Fibroblast of peridontal ligament (primary cell): ENCODE data around the gene SON.
"Not testable (repeated sequence)": the region's sequence is repeated elsewhere in the genome, so short reads cannot be mapped to it uniquely, and the experiment has no call there.

Source experiments
- DNase-seq: peaks from one replicate; pipeline ENCODE4 v3.0.0-alpha.2; 2010; ENCODE audit errors: extremely low read depth

Gene SON

DNA sequence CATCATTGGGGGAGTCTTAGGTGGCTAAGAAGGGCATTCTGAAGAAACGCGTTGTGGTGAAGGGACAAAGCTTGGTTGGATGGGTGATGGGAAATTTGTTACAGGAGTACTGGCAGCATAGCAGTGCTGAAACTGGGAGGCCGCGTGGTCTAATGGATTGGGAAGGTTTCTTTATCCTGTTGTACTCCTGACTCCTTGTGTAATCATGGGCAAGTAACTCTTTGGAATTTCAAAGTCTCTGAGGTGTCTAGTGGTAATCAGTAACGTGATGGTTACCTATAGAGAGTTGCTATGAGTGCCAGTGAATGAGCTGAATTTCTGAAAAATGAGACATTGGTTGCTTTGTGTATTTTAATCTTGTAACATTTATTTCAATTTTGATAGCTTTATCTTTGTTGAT is 27.2 kb downstream of the SON start:
- no peak for DNase-seq

DNA sequence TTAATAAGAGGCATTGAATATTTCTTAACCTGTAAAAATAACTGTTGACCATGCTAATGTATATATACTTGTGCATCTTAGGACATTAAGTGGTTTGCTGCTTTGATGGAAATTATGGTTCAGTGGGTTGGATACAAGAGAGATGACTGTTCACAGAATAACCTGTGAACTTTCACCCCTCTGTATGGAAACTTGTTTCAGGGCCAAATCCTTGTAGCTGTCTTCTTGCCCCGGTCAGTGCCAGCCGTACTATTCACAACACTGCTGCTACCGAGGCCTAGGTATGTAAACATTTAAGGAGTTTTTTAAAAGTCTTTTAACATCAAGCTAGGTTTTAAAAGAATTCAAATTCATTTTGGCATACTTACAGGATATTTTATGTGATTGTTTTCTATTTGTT is 29.5 kb downstream of the SON start:
- DNase-seq: no peak

DNA sequence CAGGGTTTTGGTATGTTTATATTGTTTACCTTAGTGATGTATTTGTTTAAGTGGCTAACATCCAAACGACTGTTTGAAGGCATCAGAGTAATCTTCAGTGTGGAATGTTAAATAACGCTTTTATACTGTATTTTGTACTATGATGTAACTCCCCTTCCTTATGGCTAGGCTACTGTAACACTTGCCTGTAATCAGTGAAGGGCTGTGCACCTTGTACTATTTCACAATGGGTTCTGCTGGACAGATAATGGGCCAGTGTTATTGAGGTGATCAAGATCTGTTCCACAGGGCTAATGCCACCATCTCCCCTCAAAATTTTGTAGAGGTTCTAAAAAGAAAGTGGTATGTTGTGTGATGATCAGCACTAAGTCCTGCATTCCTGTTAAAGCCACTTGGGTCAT is 33.9 kb downstream of the SON start:
- DNase-seq: not testable (repeated sequence)

DNA sequence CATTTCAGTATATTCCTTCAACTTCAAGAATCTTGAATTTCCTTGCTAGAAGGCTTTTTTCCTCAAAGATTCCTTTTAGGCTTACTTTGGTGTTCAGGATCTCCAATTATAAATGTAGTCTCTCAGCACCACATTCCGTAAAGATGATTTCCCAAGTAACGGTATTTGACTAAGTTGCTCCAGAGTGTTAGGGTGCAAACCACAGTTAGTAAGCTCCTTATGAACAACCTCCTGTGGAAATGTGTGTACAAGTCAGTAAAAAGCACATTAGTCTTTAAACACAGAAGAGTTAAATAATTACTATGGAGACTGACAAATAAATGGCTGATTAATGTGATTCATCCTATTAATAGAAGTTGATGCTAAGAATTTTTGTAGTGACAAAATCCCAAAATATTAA is 35.4 kb downstream of the SON start:
- DNase-seq: peak; percentile 50

DNA sequence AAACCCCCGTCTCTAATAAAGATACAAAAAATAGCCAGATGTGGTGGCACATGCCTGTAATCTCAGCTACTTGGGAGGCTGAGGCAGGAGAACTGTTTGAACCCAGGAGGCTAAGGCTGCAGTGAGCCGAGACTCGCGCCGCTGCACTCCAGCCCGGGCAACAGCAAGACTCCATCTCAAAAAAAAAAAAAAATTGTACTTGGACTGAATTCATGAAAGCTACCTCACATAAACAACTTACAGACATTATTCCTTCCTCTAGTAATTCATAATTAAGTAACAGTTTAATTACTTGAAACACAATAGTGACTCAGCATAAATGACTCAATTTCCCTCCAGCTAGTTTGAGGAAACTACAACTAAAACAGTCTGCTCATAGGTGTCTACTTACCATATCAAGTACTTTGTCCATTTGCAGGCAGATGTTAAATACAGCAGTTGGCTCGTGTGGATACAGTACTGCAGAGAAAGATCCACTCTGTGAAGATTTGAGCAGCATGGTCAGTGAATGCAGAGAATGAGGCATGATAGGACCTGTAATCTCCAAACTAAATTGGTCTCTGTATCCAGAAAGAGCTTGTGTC is 36.2 kb downstream of the SON start:
- DNase-seq: no peak

DNA sequence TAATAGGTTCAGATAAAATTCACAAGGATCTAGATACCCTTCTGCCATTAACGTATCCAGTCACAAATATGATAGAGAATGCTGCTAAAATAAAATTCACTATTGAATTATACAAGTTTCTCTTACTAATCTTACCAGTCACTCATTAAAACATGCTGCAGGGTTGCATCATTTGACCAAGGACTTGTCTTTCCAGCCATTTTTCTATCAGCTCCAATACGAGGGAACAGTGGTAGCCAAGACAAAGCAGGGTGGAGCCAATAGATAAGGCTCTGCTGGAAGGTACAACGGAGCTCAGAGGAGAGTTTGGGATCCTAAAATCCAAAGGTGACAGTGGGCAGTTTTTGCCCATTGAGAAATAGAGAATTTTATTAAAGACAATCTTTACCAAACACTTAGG is 41.6 kb downstream of the SON start:
- no peak for DNase-seq

DNA sequence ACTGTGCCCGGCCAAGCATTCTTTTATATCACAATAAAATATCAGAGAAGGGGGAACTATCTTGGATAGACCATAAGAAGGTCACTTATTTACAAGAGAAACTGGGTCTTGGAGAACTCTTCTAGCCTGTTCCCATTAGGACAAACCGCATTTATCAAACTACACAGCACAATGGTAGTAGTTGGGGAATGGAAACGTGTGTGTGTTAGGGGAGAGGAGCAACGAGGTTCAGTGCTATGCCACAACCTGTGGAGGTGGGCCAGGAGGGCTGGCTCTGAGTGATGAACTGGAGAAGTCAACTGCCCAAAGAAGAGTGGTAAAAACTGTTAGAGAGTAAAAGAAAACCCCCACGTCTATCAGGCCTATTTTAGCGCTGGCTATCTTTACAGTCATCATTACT is 44.1 kb downstream of the SON start:
- no peak for DNase-seq

DNA sequence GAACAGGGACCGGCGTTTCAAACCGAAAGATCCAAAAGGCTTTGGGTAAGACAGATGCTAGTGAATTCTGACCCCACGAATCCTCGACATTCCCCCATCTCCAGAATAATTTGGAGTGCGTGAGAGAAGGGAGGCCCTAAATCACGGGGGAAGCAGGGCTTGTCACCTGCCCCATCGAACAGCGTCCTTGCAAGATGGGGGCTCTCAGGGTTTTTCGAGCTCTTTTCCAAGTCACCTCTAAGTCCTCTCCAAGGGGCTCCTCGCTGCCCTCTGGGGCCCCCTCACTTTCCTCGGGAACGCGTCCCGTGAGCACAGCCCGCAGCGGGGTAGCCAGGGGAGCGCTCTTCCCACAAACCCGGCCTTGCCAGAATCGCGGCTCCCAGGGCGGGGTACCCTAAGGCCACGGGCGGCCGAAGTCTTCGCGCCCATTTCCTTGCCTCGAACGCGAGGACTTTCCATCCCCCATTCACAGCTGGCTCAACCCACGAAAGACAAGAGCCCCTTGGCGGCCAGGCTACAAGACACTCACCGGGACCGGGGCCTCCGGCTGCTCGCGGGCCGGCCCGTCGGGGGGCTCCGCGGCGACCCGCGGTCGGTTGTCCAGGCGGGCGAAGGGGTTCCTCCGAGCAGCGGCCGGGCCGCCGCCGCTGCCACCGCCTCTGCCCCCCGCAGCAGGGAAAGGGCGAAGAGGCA is 45.1 kb downstream of the SON start:
- DNase-seq: peak; percentile 30

DNA sequence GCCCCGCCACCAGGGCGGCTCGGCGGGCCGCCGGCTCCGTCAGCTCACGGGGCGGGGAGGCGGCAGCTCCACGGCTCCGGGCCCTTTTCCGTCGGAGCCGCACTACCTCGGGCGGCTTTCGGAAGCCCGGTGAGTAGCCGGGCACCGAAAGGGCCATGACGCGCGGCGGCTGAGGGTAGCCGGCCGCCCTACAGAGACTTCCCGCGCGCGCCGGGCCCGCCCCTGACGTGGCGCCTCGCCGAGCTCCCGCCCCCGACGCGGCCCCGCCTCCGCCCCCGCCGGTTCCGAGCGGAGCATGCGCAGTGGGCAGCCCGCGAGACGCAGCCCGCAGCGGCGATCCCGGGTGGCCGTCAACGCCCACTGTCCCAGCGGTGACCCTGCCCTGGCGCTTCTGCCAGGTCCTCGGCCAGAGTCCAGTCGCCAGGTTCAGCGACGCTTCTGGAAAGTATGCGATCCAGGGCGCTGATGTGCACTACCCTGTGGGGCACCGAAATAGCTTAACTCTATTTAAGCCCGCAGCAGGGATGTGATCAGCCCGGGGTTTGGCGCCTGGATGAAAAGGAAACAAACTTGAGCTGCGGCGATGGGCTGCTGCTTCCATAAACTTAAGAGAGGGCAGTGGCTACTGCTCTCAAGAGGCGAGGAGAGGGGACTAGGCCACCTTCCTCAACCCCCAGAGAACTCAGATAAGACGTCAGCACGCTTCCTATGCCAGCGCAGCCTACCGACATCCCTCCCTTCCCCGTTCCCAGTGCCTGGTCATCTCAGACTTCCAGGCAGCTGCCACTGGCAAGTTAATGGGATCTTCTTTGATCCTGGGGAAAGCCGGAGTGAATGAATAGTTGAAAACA is 45.9 kb downstream of the SON start, which contains the start of gene DONSON:
DONSON (minus strand) TSS at position 200 of the 851 bp plus-strand sequence; CDS start at position 157, 43 bp downstream.
- peak; percentile 67 for DNase-seq

DNA sequence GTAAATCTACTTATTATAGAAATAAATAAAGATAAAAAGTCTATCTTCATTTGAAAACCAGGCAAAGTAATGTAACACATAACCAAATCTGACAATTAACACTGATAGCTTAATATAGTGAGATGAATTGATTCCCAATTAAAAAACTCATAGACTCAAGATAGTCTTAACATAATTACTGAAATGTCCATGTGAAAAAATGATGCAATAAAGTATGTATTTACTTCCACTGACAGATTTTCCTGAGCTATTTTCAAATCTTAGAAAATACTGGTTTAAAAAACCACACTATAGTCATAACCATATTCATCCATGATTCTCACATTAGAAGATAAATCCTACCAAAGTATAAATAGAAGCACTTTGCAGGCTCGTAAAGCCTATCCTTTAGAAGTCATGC is 55.2 kb downstream of the SON start:
- no peak for DNase-seq

DNA sequence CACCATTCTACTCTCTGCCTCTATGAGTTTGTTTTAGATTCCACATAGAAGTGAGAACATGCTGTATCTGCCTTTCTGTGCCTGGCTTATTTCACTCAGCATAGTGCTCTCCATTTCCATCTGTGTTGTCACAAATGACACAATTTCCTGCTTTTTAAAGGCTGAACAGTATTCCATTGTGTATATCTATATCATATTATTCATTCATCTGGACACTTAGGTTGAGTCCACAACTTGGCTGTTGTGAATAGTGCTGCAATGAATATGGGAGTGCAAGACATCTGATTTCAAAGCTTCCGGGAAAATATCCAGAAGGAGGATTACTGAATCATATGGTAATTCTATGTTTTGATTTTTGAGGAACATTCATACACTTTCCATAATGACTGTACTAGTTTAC is 65.7 kb downstream of the SON start:
- DNase-seq: peak; percentile 62

DNA sequence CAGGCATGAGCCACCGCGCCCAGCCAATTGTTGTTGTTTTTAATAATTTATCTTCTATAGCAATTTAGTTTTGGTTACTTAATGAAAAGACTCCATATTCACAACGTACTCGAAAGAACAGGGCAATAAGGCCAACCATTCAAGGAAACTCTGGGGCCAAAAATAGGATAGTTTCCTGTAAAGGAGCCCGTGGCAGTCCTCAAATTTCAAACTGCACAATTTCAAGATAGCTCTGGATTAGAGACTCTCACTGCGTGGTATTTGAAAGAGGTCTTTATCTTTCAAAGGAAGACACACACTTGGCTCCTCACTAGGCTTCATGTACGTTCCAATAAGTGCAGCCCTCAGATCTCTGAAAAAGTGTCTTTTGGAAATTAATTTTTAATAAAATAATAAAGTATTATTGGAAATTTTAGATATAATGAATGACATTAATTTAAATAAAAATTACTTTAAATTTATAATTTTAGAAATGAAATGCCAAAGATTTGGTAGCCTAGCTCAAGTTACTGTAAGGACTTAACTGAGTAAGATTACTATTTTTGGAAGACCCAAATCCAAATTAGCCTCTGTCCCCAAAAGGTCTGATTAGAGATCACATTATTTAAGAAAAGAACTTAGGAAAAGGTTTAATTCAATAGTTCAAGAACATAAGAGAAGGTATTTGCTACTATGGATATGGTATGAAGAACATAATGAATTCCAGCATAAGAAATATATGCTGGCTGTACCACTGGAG is 68.3 kb downstream of the SON start:
- DNase-seq: no peak

DNA sequence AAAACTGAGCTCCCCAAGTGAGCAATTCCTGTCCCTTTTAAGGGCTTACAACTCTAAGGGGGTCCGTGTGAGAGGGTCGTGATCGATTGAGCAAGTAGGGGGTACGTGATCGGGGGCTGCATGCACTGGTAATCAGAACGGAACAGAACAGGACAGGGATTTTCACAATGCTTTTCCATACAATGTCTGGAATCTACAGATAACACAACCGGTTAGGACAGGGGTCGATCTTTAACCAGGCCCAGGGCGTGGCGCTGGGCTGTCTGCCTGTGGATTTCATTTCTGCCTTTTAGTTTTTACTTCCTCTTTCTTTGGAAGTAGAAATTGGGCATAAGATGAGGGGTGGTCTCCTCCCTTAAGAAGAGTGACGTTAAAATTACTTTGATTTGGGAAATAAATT is 74.7 kb downstream of the SON start:
- DNase-seq: not testable (repeated sequence)

DNA sequence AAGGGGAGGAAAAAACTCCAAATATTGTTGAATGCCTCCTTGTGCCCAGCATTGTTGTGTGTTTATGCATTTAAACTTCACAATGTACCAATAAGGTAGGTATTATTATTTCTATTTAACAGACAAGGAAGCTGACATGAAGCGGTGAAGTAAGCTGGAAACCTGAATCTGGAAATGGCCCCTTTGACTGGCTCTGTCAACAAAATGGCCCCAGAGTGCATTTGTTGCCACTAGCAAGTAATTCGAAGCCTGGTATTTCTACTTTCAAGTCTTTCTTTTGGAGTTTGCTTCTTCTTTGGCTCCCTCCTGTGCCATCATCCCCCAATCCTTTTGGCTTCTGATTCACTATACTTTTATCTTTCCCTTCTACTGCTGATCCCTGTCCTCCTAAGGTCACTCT is 75.6 kb downstream of the SON start:
- no peak for DNase-seq

DNA sequence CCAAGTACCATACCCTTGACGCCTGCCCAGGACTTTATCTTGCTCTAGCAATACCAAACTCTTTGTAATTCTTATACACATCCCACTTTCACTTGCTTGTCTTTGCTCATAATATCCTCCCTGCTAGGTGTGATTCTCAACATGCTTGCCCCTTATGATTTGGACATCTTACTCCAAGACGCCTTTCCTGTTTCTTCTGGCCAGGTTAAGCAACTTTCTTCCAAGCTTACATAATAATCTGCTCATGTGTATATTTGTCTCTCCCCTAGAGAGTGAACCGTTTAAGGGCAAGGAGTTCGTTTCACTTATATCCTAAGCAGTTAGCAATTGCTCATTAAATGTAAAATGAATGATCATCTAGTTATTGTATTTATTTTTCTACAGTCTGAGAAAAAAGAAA is 76.9 kb downstream of the SON start:
- DNase-seq: no peak

DNA sequence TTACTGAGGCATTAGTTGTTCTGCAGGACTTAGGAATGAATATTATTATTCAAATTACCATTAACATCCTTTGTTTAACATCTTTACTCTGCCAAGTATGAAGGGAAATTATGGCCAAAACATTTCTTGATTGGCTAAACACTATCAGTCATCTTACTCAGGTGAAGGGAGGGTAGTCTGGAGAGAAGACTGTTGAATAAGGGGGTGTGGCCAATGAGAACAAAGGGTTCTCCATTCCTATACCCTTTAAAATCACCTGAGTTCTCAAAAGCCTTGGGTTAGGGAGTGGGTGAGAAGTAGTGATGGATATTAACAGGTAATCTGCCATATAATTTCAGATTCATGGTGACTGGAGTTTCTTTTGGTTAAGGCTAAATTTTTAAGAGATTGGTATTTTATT is 79.4 kb downstream of the SON start:
- no peak for DNase-seq

DNA sequence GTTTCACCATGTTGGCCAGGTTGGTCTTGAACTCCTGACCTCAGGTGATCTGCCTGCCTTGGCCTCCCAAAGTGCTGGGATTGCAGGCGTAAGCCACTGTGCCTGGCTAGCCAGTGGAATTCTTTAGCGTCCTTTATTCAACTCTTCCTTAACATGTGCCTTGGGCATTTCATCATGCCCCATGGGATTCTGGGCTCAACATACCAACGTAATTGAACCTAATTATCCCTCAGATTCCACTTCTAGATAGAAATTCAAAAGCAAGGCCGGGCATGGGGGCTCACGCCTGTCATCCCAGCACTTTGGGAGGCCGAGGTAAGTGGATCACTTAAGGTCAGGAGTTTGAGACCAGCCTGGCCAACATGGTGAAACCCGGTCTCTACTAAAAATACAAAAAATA is 83.3 kb downstream of the SON start:
- DNase-seq: peak; percentile 48
